SHP77 (cell line): Measurements from ENCODE around the gene CNNM3.
"Not testable (repeated sequence)": the region's sequence is repeated elsewhere in the genome, so short reads cannot be mapped to it uniquely, and the experiment has no call there.

Experiments
- DNase-seq, 2 experiments: peaks; one replicate each; lab custom pipeline; 2025; lab: John Stamatoyannopoulos, UW

The CNNM3 gene

DNA sequence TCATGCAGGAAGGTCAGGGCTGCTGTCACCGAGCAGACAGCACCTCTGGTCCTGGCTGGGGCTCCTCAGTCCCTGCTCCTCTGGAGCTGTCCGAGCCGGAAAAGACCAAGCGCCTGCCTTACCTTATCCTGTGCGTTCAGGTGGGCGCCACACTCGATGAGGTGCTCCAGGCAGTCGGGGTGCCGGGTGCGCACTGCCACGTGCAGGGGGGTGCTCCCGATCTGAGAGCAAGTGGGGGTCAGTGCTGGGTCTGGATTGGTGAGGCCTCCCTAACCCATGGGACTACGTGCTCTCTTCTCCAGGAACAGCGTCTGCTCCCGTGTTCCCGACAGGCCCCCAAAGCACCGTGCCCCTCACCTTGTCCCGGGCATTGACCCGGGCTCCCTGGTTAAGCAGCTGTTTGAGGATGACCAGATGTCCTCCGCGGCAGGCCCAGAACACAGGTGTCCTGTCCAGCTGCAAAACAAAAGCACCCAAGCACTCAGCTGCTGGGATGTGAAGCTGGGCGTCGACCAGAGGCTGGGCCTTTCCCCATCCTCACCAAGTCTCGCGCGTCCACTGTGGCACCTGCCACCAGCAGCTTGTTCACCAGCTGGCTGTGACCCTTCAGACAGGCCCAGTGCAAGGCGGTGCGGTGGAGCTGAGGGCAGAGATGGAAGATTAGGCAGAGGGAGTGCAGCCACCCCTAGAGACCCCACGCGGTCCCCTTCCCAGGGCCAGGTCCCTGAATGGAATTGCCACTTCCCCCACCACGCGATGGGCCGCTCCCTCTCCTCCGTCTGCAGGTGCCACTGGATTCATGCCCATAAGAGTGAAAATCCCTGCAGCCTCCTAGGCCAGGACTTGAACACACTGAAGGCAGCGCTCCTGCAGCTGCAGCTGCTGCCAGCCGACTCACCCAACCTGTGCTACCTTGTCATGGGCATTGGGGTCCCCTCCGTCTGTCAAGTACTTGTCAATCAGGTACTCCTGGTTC, 24.1 kb downstream of the CNNM3 start:
- DNase-seq = peak; percentile 39 to 55

DNA sequence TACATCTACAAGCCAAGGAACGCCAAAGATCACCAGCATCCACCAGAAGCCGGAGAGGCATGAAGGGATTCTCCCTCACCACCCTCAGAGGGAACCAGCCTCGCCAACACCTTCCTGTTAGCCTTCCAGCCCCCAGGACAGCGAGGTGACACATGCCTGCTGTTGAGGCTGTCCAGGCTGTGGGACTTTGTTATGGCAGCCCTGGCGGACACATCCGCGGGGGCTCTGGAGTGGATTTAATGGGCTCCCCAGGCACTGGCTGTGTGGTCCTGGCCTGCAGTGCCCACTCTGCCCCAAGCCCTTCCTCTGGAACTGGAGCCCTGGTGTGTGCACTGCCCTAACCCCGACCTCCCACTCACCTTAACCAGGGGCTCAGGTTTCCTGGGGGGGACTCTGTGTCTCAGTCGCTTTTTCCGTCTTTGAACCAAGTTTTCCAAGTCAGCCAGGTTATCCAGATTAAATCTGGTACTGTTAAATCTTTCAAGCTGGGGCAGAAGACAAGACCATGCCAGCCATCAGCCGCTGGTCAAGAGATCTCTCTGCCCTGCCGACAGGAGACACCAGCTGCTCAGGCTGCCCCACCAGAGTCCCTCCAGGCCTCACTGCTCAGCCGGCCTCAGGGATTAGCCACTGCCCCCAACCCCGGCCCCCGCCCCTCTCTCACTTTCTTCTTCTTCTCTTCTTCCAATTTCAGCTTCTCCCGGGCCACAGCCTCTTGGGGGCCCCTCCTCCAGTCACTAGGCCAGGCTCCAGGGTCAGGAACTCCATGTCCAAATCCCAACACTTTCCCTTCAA, 25.8 kb downstream of the CNNM3 start:
- no peak for DNase-seq

DNA sequence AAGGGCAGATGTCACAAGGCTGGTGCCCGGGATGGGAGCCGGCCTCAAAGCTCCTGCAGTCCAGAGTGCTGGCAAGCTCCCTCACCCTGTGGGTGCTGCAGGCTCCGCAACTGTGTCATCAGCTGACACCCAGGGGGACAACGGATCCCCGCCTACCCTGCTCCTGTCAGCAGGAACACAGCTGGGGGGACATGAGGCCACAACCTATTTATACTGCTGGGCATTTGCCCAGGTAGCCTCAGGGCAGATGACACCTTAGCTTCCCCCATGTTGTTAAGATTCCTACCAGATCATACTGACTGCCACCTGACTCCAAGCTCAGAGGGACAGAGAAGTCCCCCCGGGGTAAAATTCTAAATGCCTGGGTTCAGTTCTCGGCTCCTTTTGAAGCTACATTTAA, 26.5 kb downstream of the CNNM3 start:
- no peak for DNase-seq

DNA sequence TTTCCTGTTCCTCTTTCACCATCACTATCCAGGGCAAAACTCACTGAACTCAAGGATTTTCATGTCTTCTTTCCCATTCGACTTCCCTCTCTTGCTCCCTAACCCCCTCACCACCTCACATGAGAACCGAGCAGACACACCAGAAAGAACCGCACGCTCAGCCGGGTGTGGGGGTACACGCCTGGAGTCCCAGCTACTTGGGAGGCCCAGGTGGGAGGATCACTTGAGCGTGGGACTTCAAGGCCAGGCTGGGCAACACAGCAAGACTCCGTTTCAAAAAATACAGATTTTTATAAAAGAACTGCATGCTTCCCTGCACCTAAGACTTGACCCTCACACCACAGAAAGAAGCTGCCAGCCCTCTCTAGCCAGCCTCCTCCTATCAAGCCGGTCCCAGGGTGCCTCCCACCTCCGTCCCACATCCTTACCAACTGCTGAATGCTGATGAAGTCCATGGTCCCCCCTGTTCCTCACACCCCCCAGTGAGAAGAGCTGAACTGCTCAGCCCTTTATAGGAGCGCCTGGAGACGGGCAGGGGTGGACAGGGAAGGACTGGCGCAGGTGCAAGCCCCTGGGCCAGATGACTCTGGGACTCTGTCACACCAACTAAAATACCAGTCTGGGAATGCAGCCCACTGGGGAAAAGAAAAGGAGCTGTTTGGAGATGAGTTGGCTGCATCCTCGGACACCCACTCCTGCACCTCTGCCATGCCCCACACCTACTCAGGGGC, 27.6 kb downstream of the CNNM3 start, which contains the start of gene ANKRD23:
ANKRD23 (minus strand) TSS at position 484 of the 731 bp plus-strand sequence; CDS start at position 455, 29 bp downstream.
- no peak for DNase-seq

DNA sequence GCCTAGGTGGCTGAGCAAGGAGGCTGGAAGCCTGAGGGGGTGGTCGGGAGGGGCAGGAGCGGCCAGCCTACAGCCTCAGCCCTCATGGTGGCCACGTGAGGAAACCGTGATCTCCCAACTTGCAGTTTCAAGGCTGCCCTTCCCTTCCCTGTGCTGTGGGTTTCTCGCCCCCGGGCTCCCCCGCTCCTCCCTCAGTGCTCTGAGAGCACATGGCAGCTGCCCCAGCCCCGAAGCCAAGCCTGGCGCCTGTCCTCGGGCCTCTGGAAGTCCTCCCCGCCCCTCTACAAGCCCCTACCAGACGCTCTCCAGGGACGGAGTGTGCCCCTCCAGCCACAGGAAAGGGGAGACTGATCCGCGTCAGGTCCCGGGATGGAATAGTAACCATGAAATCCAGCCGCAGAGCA, 28.3 kb downstream of the CNNM3 start:
- no peak for DNase-seq

DNA sequence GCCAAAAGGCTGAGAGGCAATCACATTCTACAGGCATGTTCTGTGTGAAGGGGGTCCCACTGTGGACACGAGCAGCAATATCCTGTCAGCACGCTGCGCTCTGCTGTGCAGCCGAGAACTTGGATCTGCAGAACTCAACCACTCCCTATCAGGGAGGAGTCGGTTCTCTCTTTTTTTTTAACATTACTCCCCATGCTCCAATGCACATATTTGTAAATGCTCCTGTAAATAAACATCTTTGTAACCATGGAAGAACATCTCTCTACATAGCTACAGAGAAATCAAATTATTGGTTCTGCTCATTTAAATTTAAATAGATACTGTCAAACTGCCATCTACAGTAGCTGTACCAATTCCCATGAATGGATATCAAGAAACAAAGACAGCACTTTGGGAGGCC, 30.8 kb downstream of the CNNM3 start:
- DNase-seq = no peak

DNA sequence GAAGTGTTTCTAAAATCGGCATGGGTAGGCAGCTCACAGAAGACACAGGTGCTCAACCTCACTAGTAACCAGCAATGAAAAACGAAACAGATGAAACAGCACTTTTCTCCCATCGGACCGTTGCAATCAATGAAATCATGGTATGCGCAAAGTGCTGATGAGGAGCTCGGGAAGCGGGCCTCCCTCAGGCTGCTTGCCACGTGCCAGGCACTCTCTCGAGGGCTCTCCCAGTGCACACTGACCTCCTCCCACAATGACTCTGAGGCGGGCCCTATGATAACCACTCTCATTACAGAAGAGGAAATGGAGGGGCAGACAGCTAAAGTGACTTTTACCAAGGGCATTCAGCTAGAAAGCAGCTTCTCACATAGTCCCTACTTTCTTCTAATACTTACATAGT, 31.5 kb downstream of the CNNM3 start:
- no peak for DNase-seq

DNA sequence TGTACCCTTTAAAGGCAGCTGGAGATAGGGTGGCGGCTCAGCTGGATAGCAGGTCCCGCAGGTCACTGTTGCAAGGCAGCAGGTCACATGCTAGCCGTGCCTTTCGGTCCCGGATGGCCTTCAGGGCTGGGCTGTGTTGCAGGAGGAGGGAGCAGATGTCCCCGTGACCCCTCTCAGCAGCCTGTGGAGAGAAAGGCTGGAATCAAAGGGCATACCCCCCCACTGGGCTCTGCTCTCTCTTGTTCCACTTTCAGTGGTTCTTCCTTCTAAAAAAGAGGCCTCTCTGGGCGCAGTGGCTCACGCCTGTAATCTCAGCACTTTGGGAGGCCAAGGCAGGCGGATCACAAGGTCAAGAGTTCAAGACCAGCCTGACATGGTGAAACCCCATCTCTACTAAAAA, 32.2 kb downstream of the CNNM3 start:
- no peak for DNase-seq

DNA sequence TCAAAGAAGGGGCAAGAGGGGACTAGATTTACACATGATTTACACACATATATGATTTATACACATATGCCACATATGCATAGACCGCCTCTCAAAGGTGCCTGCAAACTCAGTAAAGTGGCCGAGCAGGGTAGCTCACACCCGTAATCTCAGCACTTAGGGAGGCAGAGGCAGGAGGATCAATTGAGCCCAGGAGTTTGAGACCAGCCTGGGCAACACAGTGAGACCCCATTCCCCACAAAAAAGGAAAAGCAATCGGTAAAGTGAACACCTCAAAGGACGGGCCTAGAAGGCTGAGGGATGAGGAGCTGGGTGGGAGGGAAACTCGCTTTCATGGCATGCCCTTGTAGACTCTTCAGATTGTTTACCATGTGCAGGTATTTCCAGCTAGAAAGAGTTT, 36.6 kb downstream of the CNNM3 start:
- DNase-seq = no peak

DNA sequence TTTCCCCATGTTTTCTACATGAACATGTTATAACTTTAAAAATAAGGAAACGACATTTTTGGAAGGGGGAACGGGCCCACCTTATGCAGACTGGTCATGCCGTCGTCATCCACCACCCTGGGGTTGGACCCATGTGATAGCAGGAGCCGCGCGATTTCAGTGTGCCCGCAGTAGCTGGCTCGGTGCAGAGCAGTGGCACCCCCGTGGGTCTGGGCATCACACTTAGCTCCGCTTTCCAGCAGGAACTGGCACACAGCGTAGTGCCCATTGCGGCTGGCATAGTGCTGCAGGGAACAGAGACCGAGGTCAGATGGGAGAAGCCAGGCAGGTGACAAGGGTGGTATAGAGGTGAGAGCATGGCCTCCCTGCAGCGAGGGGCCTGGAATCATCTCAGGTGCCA, 37.3 kb downstream of the CNNM3 start:
- DNase-seq = no peak

DNA sequence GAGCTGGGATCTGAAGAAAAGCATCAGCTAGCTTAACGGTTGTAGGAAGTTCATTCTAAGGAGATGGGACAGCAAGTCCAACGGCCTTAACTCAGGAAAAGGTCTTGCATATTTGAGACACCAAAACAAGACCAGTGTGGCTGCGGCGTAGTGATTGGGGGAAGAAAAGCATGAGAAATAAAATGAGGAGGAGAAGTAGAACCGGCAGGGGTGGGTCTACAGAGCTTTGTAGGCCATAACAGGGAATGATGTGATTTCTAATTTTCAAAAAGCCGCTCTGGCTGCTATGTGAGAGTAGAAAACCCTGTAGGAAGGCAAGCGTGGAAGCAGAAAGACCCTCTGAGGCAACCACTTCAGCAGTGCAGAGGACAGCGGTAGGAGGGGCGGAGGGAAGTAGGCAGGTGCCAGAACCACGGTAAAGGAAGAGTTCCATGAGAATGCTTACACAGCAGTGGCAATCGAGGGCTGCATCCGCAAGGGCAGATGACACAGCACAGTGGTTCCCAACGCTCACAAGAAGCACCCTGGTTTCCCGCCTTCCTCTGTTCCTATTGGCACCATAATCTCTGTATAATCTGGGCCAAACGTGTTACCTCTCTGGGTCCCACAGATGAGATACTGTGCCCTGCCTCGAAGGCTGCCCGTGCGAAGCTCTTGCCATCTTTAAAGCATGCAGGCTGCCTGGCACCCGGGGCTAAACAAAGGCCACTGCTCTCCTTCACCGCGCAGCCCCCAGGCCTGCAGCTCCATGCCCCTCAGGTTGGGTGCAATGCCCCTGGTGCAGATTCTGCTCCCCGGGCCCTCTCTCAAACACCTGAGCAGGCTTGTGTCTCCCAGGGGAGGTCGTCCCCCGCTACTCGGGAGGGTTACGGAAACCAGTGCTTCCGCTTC, 41.0 kb downstream of the CNNM3 start:
- peak; percentile 46 to 55 for DNase-seq

DNA sequence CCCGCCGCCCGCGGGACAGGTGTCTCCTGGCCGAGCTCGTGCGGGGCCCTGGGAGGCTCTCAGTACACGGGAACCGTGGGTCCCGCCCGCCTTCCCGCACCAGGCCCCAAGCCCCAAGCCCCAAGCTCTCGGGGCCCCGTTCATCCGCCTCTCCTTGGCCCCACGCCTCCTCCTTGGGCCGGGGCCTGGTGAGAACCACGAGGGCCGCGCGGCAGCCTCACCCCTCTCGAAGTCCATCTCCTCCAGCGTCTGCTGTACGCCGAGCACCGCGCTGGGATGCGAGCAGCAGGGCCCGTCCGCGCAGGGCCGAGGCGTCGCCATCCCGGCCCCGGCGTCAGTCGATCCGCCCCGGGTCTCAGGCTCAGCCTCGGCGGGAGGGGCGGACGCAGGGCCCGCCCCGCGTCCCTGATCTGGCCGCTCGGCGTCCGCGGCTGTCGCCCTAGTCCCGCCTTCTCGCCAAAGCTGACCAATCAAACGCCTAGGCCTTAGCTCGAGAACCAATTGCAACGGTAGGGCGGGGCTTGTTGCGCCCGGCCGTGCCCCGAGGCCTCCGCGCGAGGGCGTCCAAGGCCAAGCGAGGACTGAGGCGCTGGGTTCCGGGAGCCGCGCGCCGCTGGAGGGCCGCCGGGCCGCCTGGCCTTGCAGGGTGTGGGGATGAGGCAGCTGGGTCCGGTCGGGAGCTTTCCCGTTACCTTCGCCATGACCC, 41.8 kb downstream of the CNNM3 start, which contains the start of gene ANKRD39:
ANKRD39 (minus strand) TSS at position 350 of the 706 bp plus-strand sequence; CDS start at position 321, 29 bp downstream.
- DNase-seq = peak; percentile 92 to 95

DNA sequence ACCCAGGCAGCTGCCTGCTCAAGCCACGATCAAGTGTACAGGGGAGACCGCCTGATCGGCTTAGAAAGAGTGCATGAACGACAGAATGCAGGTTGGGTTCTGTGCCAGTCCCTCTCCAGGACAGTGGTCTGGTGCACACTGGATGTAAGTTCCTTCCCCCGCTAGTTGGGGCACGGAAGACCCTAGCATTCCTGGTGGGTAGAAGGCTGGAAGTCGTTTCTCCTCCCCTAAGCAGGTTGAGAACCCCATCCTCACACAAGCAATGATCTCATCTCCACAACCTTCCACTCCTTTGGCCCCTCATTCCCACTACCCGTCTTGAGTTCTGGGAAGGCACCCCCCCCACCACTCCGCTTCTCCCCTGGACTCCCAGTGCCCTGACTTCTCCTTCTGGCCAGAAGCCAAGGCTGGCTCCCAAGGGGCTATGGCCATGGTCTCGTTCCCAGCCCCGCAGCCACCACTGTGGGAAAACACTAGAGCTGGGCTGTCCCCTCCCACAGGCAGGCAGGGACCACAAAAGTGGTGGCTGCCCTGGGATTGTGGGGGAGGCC, 43.1 kb downstream of the CNNM3 start:
- DNase-seq = no peak

DNA sequence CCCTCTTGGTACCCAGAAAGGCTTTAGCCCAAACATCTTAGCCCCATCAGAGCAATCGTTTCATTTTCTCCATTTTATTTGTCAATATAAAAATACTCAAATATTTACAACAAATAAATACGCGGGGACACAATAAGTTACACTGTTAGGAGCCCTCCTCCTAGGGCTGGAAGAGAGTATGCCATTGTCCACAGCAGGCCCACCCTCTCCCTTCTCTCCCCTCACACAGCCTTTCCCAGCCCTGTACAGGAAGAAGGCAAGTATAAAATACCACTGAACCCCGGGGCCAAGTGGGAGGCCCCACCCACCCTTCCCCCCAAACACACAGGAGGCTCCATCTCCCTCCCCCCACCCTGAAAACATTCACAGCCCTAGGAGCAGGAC, 43.6 kb downstream of the CNNM3 start:
- no peak for DNase-seq

DNA sequence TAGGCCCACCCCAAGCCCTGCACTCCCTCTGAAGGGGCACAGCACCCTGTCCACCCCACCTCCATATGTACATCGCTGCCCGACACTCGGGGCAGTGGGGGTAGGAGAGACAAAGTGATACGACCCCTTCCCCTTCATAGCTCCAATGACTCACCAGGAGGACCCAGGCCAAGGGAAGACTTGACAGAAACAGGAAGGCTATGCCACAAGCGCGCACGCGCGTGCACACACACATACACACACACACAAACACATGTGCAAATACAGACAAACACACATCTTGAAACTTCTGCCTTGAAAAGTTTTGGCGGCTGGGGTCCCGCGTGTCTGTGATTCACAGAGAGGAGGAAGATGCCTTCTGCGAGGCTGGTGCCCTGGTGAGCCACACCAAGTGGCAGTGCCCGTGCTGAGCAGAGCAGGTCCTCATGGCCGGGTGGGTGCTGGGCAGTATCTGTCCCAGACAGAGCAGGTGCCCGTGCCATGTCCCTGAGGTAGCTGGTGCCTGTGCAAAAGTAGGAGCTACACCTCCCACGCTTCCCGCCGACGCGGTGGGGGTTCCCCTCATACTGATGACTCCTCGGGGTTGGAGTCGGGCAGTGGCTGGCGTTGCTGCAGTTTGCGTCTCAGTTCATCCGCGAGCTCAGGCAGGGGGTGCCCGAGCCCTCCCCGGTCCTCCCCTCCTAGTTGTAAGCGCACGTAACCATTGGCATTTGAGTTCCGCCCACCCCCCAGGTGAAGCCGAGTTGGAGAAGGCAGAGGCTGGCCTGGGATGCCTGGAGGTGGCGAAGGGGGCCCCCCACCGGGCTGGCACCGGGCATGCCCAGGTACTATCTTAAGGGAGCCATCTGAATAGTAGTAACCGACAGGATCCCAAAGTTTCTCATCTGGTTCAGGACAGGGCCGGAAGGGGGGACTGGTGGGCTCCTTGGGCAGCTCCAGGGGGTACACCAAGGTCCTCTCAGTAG, 44.3 kb downstream of the CNNM3 start:
- no peak for DNase-seq

DNA sequence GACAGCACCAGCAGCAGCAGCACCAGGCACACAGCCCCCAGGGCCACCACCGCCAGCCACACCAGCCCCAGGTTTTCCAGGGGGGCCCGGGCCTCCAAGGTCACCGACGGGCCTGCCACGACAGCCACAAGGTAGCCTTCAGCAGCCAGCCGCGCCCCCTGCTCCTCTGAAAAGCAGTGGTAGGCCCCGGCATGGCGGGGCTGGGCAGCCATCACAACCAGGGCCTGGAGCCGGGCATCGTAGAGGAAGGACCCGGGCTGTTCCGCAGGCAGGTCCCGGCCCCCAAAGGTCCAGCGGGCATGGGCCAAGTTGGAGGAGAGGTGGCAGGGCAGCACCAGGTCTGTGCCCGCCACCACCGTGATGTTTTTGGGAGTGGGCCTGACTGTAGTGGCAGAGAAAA, 45.0 kb downstream of the CNNM3 start:
- no peak for DNase-seq

DNA sequence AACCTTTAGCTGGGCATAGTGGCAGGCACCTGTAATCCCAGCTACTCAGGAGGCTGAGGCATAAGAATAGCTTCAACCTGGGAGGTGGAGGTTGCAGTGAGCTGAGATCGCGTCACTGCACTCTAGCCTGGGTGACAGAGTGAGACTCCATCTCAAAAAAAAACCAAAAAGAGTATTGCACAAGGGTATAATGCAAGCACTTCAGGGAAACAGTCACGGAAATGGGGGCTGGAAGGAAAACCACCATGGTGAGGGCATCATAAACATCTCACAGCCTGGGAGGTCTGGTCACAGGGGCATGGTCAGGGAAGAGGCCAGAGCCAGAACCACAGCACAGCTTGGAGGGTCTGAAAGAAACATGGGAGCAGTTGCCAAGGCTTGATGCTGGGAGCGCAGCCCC, 47.0 kb downstream of the CNNM3 start:
- not testable (repeated sequence) for DNase-seq

DNA sequence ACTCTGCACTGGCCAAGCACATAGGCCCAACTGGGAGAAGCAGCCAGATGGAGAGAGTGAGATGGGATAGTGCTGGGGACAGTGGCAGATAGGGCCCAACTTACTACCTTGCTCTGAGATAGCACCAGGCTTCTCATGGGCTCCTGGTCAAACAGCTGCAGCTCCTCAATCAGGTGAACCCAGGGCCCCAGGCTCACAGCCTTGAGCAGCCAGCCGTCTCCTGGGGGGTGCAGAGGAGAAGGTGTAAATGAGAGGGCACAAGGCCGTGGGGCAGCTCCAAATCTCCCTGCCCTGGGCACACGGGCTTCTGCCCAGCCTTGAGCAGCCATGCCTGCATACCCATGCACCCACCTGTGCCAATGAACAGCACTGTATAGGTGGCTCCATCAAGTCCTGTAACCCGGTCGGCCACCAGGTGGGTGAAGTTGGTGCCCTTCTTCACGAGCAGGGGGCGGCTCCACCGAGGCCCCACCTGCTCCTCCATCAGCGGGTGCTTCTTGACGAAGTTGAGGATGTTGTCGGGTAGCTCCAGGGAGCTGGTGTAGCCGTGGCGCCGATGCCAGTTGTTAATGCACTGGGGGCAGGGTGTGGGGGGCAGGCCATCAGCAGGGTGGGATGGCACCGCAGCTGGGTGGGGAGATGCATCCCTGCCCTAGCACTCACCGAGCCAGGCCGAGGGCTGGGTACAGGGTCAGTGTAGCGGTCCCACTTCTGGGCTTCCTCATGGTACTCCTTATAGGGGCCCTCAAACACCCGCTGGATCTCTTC, 47.7 kb downstream of the CNNM3 start:
- no peak for DNase-seq
